M059J (cell line): Measurements from ENCODE around the gene RAD9B. TPM values are rescaled to one million over a fixed set of nuclear protein-coding genes. Genes with fewer than 3 reads are reported as not detected.

ENCODE experiments used
- DNase-seq: peaks from one replicate; pipeline ENCODE4 v3.0.0-alpha.2; 2012; ENCODE audit warnings: low read depth
- total RNA-seq: library from RNA; depleted of rRNA; stranded (reverse); fragments of >200 nt; shearing (Covaris generic); gene quantifications from 2 replicates; pipeline ENCODE4 v1.2.3, GENCODE V29; 2014

The RAD9B gene
- total RNA-seq, 1 experiment from 2014 or later: 0.47 TPM

DNA sequence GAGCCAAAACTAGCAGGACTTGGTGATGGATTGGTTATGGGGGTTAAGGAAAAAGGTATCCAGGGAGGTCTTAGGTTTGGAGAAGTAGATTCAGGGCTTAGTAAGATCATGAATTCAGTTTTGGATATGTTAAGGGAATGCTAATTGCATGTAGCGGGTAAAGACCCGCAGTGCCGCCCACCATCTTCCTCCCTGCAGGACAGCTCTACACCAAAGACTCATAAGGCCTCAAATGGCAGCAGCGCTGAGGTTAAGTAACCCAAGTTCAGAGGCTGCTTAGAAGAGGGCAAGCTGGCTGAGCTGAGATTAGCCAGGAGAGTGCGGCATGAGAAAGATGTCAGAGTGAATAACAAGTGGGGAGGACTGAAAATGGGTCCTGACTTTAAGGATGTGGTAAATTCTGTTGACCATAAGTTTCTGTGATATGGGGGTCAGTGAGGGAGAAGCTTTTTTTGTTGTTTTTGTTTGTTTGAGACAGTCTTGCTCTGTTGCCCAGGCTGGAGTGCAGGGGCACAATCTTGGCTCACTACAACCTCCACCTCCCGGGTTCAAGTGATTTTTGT, 26.2 kb downstream of the RAD9B start:
- DNase-seq: no peak

DNA sequence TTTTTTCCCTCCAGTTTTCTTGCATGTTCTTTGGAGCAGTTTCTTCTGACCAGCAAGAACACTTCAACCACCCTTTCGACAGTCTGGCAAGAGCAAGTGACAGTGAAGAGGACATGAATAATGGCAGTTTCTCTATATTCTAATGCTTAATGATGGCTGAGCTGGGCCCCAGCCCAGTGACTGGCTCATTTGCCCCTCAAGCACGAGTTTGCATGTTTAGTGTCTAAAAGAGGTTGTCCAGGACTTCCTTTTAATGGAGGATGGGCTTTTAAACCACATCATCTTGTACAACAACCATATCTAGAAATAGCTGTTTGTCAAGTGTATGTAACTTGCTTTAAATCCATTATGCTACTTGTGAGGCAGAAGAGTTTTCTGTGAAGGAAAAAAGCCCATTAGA, 28.4 kb downstream of the RAD9B start:
- DNase-seq: no peak

- DNase-seq: peak; percentile 88
Measured at GRCh38 chr12:110531741-110532333, 29.7 kb downstream of the RAD9B start.

- DNase-seq: no peak
Measured at GRCh38 chr12:110532644-110533043, 30.5 kb downstream of the RAD9B start.

GRCh38 chr12:110533607-110534006, 31.5 kb downstream of the RAD9B start:
- DNase-seq: peak; percentile 67

- DNase-seq: no peak
Measured at GRCh38 chr12:110534811-110535210, 32.7 kb downstream of the RAD9B start.

DNA sequence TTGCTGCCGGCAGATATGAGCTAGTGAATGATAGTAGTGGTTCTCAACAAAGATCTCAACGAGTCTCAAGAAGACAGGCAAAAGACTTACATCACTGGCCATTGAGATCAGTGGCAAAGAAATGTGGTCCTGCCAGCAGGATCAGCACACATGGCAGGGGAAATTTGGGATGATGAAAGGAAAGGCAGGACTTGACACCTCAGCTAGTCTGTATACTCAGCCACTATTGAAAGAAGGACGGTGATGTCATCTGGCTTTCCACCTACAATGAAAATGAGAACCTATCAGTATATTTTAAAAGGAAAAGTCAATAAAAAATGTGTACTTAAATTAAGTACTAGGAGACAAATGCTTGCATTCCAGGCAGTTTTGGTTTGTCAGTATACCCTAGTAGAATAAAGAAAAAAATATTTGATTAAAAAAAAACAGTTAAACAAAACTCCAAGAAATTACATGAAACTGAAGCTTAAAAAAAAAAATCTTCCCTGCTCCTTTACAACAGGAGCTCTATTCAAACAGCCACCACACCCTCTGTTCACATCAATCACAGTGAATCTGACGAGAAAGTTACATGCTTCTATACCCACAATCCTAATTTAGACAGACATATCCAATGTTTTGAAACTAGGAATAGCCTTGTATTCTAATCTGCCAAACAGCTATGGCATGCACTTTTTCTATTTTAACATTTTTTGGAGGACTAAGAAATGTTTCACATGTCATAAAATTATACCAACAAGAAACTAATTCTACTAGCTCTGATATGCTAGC, 34.9 kb downstream of the RAD9B start:
- no peak for DNase-seq

- DNase-seq: peak; percentile 79
Measured at GRCh38 chr12:110537605-110538409, 35.7 kb downstream of the RAD9B start.

DNA sequence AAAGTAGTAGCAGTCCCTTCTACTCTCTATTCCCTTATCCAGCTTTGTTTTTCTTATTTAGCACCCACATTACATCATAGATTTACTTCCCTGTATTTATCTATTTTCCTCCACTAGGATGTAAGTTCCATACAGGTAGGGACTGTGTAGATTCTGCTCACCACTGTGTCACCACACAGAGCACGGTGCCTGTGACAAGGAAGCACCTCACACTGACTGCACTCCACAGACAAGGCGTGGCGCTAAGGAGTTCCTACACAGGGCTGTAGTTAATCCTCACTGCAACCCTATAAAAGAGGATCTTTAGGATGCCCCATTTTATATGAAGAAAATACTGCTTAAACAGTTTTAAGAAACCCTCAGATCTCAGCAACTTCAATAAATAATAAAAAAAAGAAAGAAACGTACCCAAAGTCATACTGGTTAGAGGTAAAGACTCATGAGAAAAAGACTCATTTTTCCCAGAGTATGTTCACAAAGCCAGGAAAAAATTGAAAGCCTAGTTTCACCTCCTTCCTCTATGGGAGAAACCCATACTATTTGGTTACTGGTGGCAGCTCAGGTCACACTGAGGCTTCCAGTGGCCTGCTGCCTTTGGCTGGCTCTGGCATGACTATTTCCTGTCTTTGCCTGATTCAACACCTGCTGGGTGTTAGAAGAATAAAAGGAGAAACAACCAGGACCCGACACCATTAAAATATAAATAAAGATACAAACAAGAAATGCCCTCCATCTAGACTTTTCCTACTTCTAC, 36.9 kb downstream of the RAD9B start:
- DNase-seq: no peak

- DNase-seq: no peak
Measured at GRCh38 chr12:110540048-110540447, 37.9 kb downstream of the RAD9B start.

- peak; percentile 83 for DNase-seq
Measured at GRCh38 chr12:110543252-110543959, 41.3 kb downstream of the RAD9B start.

DNA sequence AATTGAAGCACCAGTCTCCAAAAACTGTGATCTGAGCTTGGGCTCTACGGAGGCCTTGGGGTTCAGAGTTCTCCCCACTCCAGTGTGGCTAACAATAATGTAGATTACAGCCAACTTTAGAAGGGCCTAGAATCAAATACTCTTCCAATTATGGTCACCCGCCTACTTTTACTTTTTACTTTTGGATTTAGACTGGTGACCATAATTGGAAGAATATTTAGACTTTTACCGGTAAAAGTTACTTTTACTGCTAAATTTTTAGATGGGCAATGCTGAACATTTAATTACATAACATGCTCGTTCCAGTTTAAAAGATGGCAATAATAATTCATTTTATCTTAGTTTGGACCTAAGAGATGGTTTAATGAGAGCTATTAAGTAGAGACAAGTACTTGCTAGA, 41.8 kb downstream of the RAD9B start:
- no peak for DNase-seq

DNA sequence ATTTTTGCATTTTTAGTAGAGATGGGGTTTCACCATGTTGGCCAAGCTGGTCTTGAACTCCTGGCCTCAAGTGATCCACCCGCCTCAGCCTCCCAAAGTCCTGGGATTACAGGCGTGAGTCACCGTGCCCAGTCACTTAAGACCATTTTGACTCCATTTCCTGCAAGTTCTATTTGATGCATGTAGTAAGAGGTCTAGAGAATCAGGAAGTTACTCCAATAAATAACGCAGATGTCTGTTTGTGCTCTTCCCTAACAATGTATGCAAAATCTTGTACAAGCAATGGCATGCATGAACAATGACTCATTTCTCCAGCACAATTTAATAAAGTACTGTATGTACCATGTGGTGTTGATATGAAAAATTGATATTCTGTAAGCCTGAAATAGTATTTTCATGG, 43.1 kb downstream of the RAD9B start:
- DNase-seq: peak; percentile 75

DNA sequence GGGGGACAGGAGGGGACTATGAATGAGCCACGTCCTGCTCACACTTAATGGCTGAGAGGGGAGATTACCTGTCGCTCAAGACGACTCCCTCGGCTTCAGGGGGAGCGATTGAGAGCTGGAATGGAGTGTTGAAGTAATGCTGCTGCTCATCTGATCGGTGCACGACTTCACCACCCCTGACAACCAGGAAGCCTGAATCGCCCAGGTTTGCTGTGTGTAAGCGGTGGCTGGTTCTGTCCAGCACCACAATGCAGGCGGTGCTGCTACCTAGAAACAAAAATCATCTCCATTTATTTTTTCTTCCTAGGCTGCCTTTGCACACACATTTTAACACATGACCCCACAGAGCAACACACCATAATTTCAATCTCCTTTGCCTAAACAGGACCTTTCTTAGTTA, 43.7 kb downstream of the RAD9B start:
- DNase-seq: peak; percentile 34

- DNase-seq: peak; percentile 94
Measured at GRCh38 chr12:110546339-110546738, 44.2 kb downstream of the RAD9B start.

GRCh38 chr12:110547090-110547489, 45.0 kb downstream of the RAD9B start:
- DNase-seq: no peak

GRCh38 chr12:110548678-110549077, 46.5 kb downstream of the RAD9B start:
- no peak for DNase-seq

GRCh38 chr12:110549716-110550115, 47.6 kb downstream of the RAD9B start:
- no peak for DNase-seq

GRCh38 chr12:110550981-110551380, 48.9 kb downstream of the RAD9B start:
- no peak for DNase-seq
